MCF 10A (cell line): ENCODE data around the gene DPP3. TPM values are rescaled to one million over a fixed set of nuclear protein-coding genes. Genes with fewer than 3 reads are reported as not detected.

Source experiments
- BruUV-seq: library from RNA; stranded (reverse); fragments of 400-500 nt; replicated peaks from 2 replicates; lab custom pipeline; 2021; lab: Mats Ljungman, UMichigan
- CTCF ChIA-PET: fragments of 300-600 bp; sonication (Branson Sonifier 250); formaldehyde crosslinking; extraction: SDS; loops from one replicate; lab custom pipeline; 2021; ENCODE audit warnings: antibody characterized with exemption, inconsistent platforms; lab: Yijun Ruan, JAX
- POLR2A ChIA-PET: fragments of 300-600, 350-650 bp; sonication (Branson Sonifier 250); formaldehyde crosslinking; extraction: SDS; loops from one replicate; lab custom pipeline; 2020; ENCODE audit warnings: antibody characterized with exemption, inconsistent platforms; lab: Yijun Ruan, JAX
- DNase-seq: peaks from one replicate; pipeline ENCODE4 v3.0.0-alpha.2; 2018; ENCODE audit not compliant: unreplicated experiment
- H3K27ac Mint-ChIP-seq: one replicate; pipeline ENCODE4 v1.8.0; 2022; ENCODE audit warnings: mild to moderate bottlenecking, low read depth, mixed read lengths; ENCODE audit not compliant: unreplicated experiment
- H3K27me3 Mint-ChIP-seq: one replicate; pipeline ENCODE4 v1.8.0; 2022; ENCODE audit warnings: mixed read lengths; ENCODE audit not compliant: insufficient read depth, unreplicated experiment
- H3K36me3 Mint-ChIP-seq: one replicate; pipeline ENCODE4 v1.8.0; 2022; ENCODE audit warnings: mild to moderate bottlenecking, moderate library complexity, mixed read lengths; ENCODE audit not compliant: insufficient read depth, unreplicated experiment
- H3K4me1 Mint-ChIP-seq: one replicate; pipeline ENCODE4 v1.8.0; 2022; ENCODE audit warnings: mixed read lengths; ENCODE audit not compliant: insufficient read depth, unreplicated experiment
- H3K4me3 Mint-ChIP-seq: one replicate; pipeline ENCODE4 v1.8.0; 2022; ENCODE audit warnings: mild to moderate bottlenecking, moderate library complexity, mixed read lengths; ENCODE audit not compliant: unreplicated experiment
- H3K9me3 Mint-ChIP-seq: one replicate; pipeline ENCODE4 v1.8.0; 2022; ENCODE audit warnings: mixed read lengths; ENCODE audit not compliant: unreplicated experiment
- intact Hi-C: fragments of 100-400 bp; cut with micrococcal nuclease; formaldehyde crosslinking; loops from 2 replicates; pipeline ENCODE4 v1.14.1; 2022
- total RNA-seq: library from RNA; stranded (reverse); gene quantifications from 2 replicates; pipeline ENCODE4 v1.2.3, GENCODE V29; 2022
- TF ChIP-seq, protein P1 (sequence below): fragments of 200-600 bp; IDR thresholded peaks from one replicate; pipeline ENCODE4 v1.8.0; 2022; ENCODE audit warnings: antibody characterized with exemption, mild to moderate bottlenecking; ENCODE audit not compliant: unreplicated experiment

DPP3 gene
- total RNA-seq, 1 experiment from 2014 or later, result 40.9 TPM

DNA sequence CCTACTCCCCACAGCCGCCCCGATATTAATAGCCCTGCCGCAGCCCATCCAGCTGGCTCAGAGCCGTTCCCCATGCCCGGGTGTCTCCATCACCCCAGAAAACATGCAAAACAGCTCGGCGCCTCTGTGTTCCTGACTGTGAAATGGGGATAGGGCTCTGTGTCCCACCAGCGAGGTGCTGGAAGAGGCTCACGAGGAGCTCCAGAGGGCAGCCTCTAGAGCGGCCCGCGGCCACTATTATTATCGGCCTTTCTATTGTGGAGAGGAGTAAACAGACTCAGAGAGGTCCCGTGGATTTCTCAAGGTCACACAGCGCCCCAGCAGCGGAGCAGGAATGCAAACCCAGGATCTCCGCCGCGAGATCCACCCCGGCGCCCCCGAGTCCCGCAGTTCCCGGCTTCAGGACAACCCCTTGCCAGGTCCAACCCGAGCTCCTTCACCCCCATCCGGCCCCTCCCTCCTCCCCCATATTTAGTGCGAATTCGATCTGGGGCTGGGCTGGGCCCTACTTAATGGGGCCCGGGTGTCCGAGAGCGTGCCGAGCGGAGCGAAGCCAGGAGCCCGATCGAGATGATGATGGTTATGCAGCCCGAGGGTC is 66.2 kb downstream of the DPP3 start, which contains the start of gene ACTN3:
Gene ACTN3 (plus strand): TSS at position 536 of the 598 bp plus-strand sequence. CDS start 35 bp downstream, at position 571.
- Mint-ChIP-seq H3K4me1 (peaks cover 39% of the 10 kb centered on the region), H3K27ac (peak within 1 kb of the TSS; percentile 92), H3K27me3 (peaks cover 15% of the 10 kb centered on the region), H3K9me3 (no peaks in the 10 kb centered on the region), H3K4me3 (peak within 1 kb of the TSS; percentile 78), H3K36me3 (peaks cover 16% of the 10 kb centered on the region)
- DNase-seq, result peak; percentile 33
- intact Hi-C loops, result loop anchor here (1.0 kb wide), 1 partner anchor 132 kb away; no protein-coding TSS in a partner anchor
- no TSS peak for BruUV-seq
- ChIA-PET CTCF (interaction anchor here (0.6 kb wide), 1 partner anchor 78 kb away, joined by 3 read pairs; no protein-coding TSS in a partner anchor), POLR2A (interaction anchor here (0.6 to 2.8 kb wide), 18 partner anchors 11 to 197 kb away, joined by 3 to 33 read pairs (median 4); partner anchors contain the start of genes BBS1, CCDC87, CCS and CTSF)
- TF ChIP-seq, protein P1, sequence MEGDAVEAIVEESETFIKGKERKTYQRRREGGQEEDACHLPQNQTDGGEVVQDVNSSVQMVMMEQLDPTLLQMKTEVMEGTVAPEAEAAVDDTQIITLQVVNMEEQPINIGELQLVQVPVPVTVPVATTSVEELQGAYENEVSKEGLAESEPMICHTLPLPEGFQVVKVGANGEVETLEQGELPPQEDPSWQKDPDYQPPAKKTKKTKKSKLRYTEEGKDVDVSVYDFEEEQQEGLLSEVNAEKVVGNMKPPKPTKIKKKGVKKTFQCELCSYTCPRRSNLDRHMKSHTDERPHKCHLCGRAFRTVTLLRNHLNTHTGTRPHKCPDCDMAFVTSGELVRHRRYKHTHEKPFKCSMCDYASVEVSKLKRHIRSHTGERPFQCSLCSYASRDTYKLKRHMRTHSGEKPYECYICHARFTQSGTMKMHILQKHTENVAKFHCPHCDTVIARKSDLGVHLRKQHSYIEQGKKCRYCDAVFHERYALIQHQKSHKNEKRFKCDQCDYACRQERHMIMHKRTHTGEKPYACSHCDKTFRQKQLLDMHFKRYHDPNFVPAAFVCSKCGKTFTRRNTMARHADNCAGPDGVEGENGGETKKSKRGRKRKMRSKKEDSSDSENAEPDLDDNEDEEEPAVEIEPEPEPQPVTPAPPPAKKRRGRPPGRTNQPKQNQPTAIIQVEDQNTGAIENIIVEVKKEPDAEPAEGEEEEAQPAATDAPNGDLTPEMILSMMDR, result no peak

GRCh38 chr11:66546966-66547661 is 66.9 kb downstream of the DPP3 start:
- POLR2A ChIA-PET, result interaction anchor here (0.6 to 2.8 kb wide), 11 partner anchors 21 to 132 kb away, joined by 3 to 33 read pairs (median 6); partner anchors contain the start of genes BBS1, CCDC87, CCS and CTSF
- no TSS peak for BruUV-seq
- TF ChIP-seq, protein P1, result no peak
- CTCF ChIA-PET, result no interaction called here
- peaks cover 32% of the 10 kb centered on the region for H3K4me1 Mint-ChIP-seq
- H3K27ac Mint-ChIP-seq, result no peak overlapping the region
- intact Hi-C loops, result loop anchor here (1.0 kb wide), 1 partner anchor 131 kb away; no protein-coding TSS in a partner anchor
- H3K36me3 Mint-ChIP-seq, result peaks cover 13% of the 10 kb centered on the region
- peaks cover 15% of the 10 kb centered on the region for H3K27me3 Mint-ChIP-seq
- no peaks in the 10 kb centered on the region for H3K9me3 Mint-ChIP-seq
- H3K4me3 Mint-ChIP-seq, result peak overlapping the region; percentile 78
- DNase-seq, result no peak

DNA sequence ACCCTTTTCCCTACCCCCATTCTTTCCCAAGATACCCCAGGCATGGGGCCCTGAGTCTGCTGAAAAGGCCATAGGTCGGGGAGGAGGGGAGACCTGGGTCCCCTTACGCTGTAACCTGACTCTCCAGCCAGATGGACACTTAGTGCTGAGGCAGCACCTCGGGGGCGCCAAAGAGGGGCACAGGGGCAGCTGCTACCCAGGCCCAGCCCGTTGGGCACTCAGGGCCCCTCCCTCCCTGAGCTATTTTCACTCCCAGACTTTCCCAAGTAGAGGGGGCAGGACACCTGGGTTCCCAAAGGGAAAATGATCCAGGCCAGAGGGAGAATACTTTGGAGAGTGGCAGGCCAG is 67.4 kb downstream of the DPP3 start:
- Mint-ChIP-seq H3K9me3 (no peaks in the 10 kb centered on the region), H3K4me1 (peaks cover 27% of the 10 kb centered on the region), H3K36me3 (peaks cover 8% of the 10 kb centered on the region), H3K27ac (no peak overlapping the region), H3K4me3 (no peak overlapping the region), H3K27me3 (peaks cover 15% of the 10 kb centered on the region)
- intact Hi-C loops, result no loop called here
- DNase-seq, result no peak
- POLR2A ChIA-PET, result interaction anchor here (0.6 to 1.0 kb wide), 2 partner anchors 22 to 132 kb away, joined by 3 read pairs; no protein-coding TSS in a partner anchor
- no TSS peak for BruUV-seq
- CTCF ChIA-PET, result no interaction called here
- TF ChIP-seq, protein P1, result no peak

DNA sequence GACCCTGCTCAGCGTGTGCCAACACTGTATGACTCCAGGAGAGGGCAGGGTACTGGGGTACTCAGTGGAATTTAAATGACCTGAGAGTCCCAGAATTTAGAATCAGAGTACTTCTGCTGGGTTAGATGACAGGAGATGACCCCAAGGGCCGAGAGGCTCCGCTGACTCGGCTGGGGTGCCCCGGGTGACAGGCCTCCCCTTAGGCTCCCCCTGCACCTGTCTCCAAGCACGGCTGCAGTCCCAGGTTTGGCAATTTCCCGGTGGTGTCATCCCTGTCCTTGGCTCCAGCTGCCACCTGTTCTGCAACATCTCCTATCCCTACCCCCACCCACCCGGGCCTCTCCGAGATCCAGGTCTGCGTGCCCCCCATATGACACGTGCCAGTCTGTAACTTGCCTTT is 67.8 kb downstream of the DPP3 start:
- peaks cover 15% of the 10 kb centered on the region for H3K27me3 Mint-ChIP-seq
- H3K9me3 Mint-ChIP-seq, result no peaks in the 10 kb centered on the region
- H3K27ac Mint-ChIP-seq, result no peak overlapping the region
- BruUV-seq, result no TSS peak
- peaks cover 7% of the 10 kb centered on the region for H3K36me3 Mint-ChIP-seq
- TF ChIP-seq, protein P1, result no peak
- peaks cover 23% of the 10 kb centered on the region for H3K4me1 Mint-ChIP-seq
- DNase-seq, result no peak
- H3K4me3 Mint-ChIP-seq, result no peak overlapping the region
- intact Hi-C loops, result no loop called here
- CTCF ChIA-PET, result no interaction called here
- POLR2A ChIA-PET, result interaction anchor here (0.6 to 1.0 kb wide), 2 partner anchors 21 to 33 kb away, joined by 3 read pairs; no protein-coding TSS in a partner anchor
